Kidney (tissue), 14 donors: ENCODE data around the gene GP1BA. TPM values are rescaled to one million over a fixed set of nuclear protein-coding genes. Genes with fewer than 3 reads are reported as not detected.
A peak's percentile ranks its signal among the peaks of the same experiment; 100 is the strongest.

Source experiments
- DNase-seq, 5 donors: peaks; one replicate each; pipeline ENCODE4 v3.0.0-alpha.2; 2013 to 2020
- FAIRE-seq: peaks from 2 replicates; lab custom pipeline; 2012; peaks lifted over from hg19 to GRCh38; lab: Jason Lieb, UNC
- H3K27ac ChIP-seq, 2 donors: one replicate each; pipeline ENCODE4 v1.7.0; 2013; ENCODE audit warnings: low read depth in 2 of 2, low read length in 2 of 2, inconsistent platforms in 1 of 2
- H3K27me3 ChIP-seq: one replicate; pipeline ENCODE4 v1.7.1; 2013; ENCODE audit warnings: low read length, inconsistent platforms; ENCODE audit not compliant: control insufficient read depth, insufficient read depth
- H3K36me3 ChIP-seq, 3 donors: one replicate each; pipeline versions ENCODE4 v1.7.0 to v1.7.1; 2013; ENCODE audit warnings: low read length in 3 of 3, control low read depth in 1 of 3, inconsistent platforms in 1 of 3; ENCODE audit not compliant: insufficient read depth in 3 of 3, control insufficient read depth in 2 of 3
- H3K4me1 ChIP-seq, 3 donors: one replicate each; pipeline versions ENCODE4 v1.7.0 to v1.7.1; 2013; ENCODE audit warnings: low read length in 3 of 3, inconsistent platforms in 1 of 3, low read depth in 1 of 3; ENCODE audit not compliant: control insufficient read depth in 2 of 3, insufficient read depth in 2 of 3
- H3K4me3 ChIP-seq, 3 donors: one replicate each; pipeline versions ENCODE4 v1.7.0 to v1.8.1; 2013; ENCODE audit warnings: low read length in 3 of 3, control low read depth in 1 of 3, inconsistent platforms in 1 of 3
- H3K9ac ChIP-seq, 3 donors: one replicate each; pipeline versions ENCODE4 v1.7.0 to v1.7.1; 2013; ENCODE audit warnings: low read length in 3 of 3, control low read depth in 1 of 3, inconsistent platforms in 1 of 3
- H3K9me3 ChIP-seq, 3 donors: one replicate each; pipeline versions ENCODE4 v1.7.0 to v1.7.1; 2013; ENCODE audit warnings: low read length in 3 of 3, control low read depth in 1 of 3, inconsistent platforms in 1 of 3; ENCODE audit not compliant: control insufficient read depth in 2 of 3, insufficient read depth in 1 of 3
- intact Hi-C: fragments of 100-400 bp; cut with DNase I; formaldehyde crosslinking; loops from one replicate; pipeline ENCODE4 v1.11.1; 2022
- polyA plus RNA-seq: library from polyadenylated mRNA; stranded (reverse); fragments of 350-450 nt; fragmentation: Illumina TruSeq; extraction: RNeasy Lipid Tissue Mini Kit (QIAGEN cat#74804); gene quantifications from one replicate; pipeline ENCODE4 v1.2.3, GENCODE V29; 2014; ENCODE audit warnings: low read depth, low replicate concordance; ENCODE audit not compliant: insufficient read depth
- total RNA-seq: library from RNA; stranded (reverse); fragmentation: NEBNext Ultra II Directional; extraction: Animal tissue kit (Norgen Biotek cat#: 25700); gene quantifications from one replicate; pipeline ENCODE4 v1.2.1, GENCODE V29; 2021
- TF ChIP-seq, protein P1 (sequence below): IDR thresholded peaks from 3 replicates; pipeline ENCODE4 v1.5.1; 2012; ENCODE audit warnings: mild to moderate bottlenecking, moderate library complexity, borderline replicate concordance; ENCODE audit not compliant: insufficient read depth; ENCODE audit errors: extremely low read depth
- donor health status: control.
- donor health status: control.
- donor health status: control.
- donor health status: control.
- donor health status: control.
- donor health status: DM: yes; HTN: yes; CAD: no.
- donor health status: Normal renal cell carcinoma (clear cell type).

The GP1BA gene
- total and polyA plus RNA-seq, 2 donors from 2014 or later = not detected

DNA sequence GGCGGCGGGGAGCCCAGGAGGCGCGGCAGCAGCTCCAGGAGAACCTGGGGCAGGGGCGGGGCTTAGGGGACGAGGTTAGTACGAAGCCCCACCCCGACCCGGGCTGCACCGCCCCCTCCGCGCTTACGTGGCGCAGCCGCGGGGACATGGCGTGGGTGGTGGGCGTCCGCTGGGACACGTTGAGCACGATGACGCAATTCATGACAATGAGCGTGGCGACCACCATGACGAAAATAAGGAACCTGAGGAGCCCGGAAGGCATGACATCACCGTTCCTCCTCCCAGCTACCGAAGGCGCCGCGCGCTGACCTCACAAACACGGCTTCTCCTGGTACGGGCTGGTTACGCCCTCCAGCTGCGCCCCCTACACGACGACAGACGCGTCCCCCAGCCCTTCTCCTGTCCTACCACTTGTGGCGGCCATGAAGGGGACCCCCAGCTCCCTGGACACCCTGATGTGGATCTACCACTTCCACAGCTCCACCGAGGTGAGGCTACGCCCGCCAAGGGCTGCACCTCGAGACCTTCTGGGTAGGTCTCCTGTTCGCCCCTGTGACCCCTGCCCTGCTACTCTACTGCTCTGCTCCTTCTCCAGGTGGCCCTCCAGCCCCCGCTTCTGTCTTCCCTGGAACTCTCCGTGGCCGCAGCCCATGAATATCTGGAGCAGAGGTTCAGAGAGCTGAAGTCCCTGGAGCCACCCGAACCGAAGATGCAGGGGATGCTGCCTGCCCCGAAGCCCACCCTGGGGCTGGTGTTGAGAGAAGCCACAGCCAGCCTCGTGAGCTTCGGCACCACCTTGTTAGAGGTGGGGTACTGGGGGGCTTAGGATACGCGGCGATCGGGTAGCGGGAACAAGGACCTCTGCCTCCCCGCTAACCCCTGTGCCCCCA, 32.5 kb upstream of the GP1BA start, which contains the start of gene C17orf107:
Gene C17orf107 (plus strand): TSS at position 196 of the 890 bp plus-strand sequence. CDS start 227 bp downstream, at position 423.
- intact Hi-C loops = no loop called here
- Histone ChIP-seq H3K4me1 (peaks cover 0 to 20% (median 5%) of the 10 kb centered on the region in 3 donors), H3K9me3 (no peaks in the 10 kb centered on the region), H3K9ac (peak within 1 kb of the TSS; percentile 3 to 84 (median 71)), H3K27ac (peak within 1 kb of the TSS in 1 of 2 donors; percentile 47), H3K27me3 (peaks cover 2% of the 10 kb centered on the region), H3K36me3 (peaks cover 0 to 10% (median 8%) of the 10 kb centered on the region in 3 donors), H3K4me3 (peak within 1 kb of the TSS; percentile 62 to 77 (median 68))
- DNase-seq (peak; percentile 79 to 94 (median 91)), FAIRE-seq (no peak)
- TF ChIP-seq, protein P1, sequence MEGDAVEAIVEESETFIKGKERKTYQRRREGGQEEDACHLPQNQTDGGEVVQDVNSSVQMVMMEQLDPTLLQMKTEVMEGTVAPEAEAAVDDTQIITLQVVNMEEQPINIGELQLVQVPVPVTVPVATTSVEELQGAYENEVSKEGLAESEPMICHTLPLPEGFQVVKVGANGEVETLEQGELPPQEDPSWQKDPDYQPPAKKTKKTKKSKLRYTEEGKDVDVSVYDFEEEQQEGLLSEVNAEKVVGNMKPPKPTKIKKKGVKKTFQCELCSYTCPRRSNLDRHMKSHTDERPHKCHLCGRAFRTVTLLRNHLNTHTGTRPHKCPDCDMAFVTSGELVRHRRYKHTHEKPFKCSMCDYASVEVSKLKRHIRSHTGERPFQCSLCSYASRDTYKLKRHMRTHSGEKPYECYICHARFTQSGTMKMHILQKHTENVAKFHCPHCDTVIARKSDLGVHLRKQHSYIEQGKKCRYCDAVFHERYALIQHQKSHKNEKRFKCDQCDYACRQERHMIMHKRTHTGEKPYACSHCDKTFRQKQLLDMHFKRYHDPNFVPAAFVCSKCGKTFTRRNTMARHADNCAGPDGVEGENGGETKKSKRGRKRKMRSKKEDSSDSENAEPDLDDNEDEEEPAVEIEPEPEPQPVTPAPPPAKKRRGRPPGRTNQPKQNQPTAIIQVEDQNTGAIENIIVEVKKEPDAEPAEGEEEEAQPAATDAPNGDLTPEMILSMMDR = no peak

- TF ChIP-seq, protein P1 = no peak
- peak; percentile 57 to 87 (median 70) for DNase-seq
- H3K36me3 ChIP-seq = peaks cover 0 to 4% (median under 1%) of the 10 kb centered on the region in 3 donors
- H3K4me1 ChIP-seq = peaks cover 0 to 20% (median 5%) of the 10 kb centered on the region in 3 donors
- peaks cover 2% of the 10 kb centered on the region for H3K27me3 ChIP-seq
- H3K9ac ChIP-seq = no peak overlapping the region
- no peak overlapping the region for H3K27ac ChIP-seq
- H3K4me3 ChIP-seq = peak overlapping the region in 1 of 3 donors; percentile 68
- intact Hi-C loops = no loop called here
- H3K9me3 ChIP-seq = no peaks in the 10 kb centered on the region
- no peak for FAIRE-seq
Observed at GRCh38 chr17:4900231-4901107, 31.6 kb upstream of the GP1BA start.

DNA sequence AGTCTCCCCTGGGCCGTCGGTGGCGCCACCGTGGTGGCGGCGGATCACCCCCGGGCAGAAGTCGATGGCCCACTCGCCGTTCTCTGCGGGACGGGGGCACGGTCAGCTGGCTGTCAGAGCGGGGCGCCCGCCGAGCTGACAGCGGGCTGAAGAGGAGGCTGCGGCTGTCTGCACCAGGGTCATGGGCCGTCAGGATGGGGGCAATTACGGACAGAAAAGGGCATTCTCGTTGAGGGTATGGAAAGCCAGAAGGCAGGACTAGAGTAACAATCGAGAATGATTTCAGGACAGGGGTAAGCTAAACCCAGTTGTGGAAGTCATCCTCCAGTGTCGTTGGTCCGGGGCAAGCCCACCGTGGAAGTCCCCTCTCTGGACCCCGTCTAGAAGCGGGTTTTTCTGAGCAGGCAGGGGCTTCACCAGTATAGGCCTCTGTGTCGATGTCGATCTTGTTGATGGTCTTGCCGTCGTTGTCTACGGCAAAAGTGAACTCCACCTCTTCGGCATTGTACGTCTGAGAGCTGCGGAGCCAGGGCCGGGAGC, 30.9 kb upstream of the GP1BA start:
- peak overlapping the region in 1 of 3 donors; percentile 35 for H3K4me3 ChIP-seq
- no peaks in the 10 kb centered on the region for H3K9me3 ChIP-seq
- peak overlapping the region in 1 of 2 donors; percentile 4 for H3K27ac ChIP-seq
- peaks cover 2% of the 10 kb centered on the region for H3K27me3 ChIP-seq
- no peak for FAIRE-seq
- intact Hi-C loops = no loop called here
- H3K4me1 ChIP-seq = peaks cover 0 to 20% (median 5%) of the 10 kb centered on the region in 3 donors
- no peak for DNase-seq
- peaks cover 0 to 3% (median 0%) of the 10 kb centered on the region in 3 donors for H3K36me3 ChIP-seq
- TF ChIP-seq, protein P1 = no peak
- H3K9ac ChIP-seq = no peak overlapping the region
